GM21723 (cell line): ENCODE data around the gene CCS.
"Not testable (repeated sequence)": the region's sequence is repeated elsewhere in the genome, so short reads cannot be mapped to it uniquely, and the experiment has no call there.

ENCODE experiments used
- ATAC-seq: cut with Tn5 transposase; IDR thresholded peaks from one replicate; pipeline ENCODE4 v1.9.1; 2021; ENCODE audit warnings: mild to moderate bottlenecking, moderate library complexity; ENCODE audit not compliant: unreplicated experiment

The CCS gene

GRCh38 chr11:66561178-66561974 is 31.6 kb upstream of the CCS start:
- no peak for ATAC-seq

GRCh38 chr11:66561975-66562248 is 31.1 kb upstream of the CCS start:
- no peak for ATAC-seq

- no peak for ATAC-seq
Measured at GRCh38 chr11:66562275-66562674, 30.7 kb upstream of the CCS start.

GRCh38 chr11:66562907-66563583 is 29.9 kb upstream of the CCS start:
- ATAC-seq, result no peak

- no peak for ATAC-seq
Measured at GRCh38 chr11:66563832-66564231, 29.2 kb upstream of the CCS start.

- ATAC-seq, result no peak
Measured at GRCh38 chr11:66564538-66564937, 28.4 kb upstream of the CCS start.

GRCh38 chr11:66564984-66565383 is 28.0 kb upstream of the CCS start:
- ATAC-seq, result no peak

- no peak for ATAC-seq
Measured at GRCh38 chr11:66566221-66566620, 26.8 kb upstream of the CCS start.

GRCh38 chr11:66567787-66568123 is 25.2 kb upstream of the CCS start:
- no peak for ATAC-seq

GRCh38 chr11:66568124-66568916 is 24.7 kb upstream of the CCS start, which contains the start of gene CTSF:
TSS of gene CTSF (minus strand) at chr11:66568606. CDS start at chr11:66568486, 120 bp downstream.
- no peak for ATAC-seq

GRCh38 chr11:66569076-66569475 is 23.9 kb upstream of the CCS start:
- ATAC-seq, result no peak

GRCh38 chr11:66570079-66570849 is 22.7 kb upstream of the CCS start:
- ATAC-seq, result no peak

GRCh38 chr11:66570850-66571180 is 22.2 kb upstream of the CCS start:
- no peak for ATAC-seq

- no peak for ATAC-seq
Measured at GRCh38 chr11:66579017-66579606, 13.9 kb upstream of the CCS start.

- no peak for ATAC-seq
Measured at GRCh38 chr11:66580803-66581202, 12.2 kb upstream of the CCS start.

GRCh38 chr11:66581261-66581660 is 11.7 kb upstream of the CCS start:
- no peak for ATAC-seq

GRCh38 chr11:66582565-66583147 is 10.3 kb upstream of the CCS start:
- not testable (repeated sequence) for ATAC-seq

GRCh38 chr11:66585447-66585846 is 7.5 kb upstream of the CCS start:
- not testable (repeated sequence) for ATAC-seq

- ATAC-seq, result no peak
Measured at GRCh38 chr11:66586136-66586535, 6.8 kb upstream of the CCS start.

- not testable (repeated sequence) for ATAC-seq
Measured at GRCh38 chr11:66589315-66589714, 3.7 kb upstream of the CCS start.
